SK-N-SH treated with all-trans-retinoic acid at 6 μM for 48 hours (cell line): ENCODE data around the gene SAMD1.

Experiments used
- ATAC-seq: fragments of 200-7000 bp; cut with Tn5 transposase; 3 replicates; pipeline ENCODE4 v1.9.1; 2020; ENCODE audit warnings: mild to moderate bottlenecking, moderate library complexity
- ARNTL ChIP-seq: fragments of 450-650 bp; formaldehyde crosslinking; IDR thresholded peaks from 2 replicates; pipeline ENCODE4 v1.5.0; 2020; ENCODE audit warnings: low read depth, mild to moderate bottlenecking, moderate library complexity, borderline replicate concordance
- BACH2 ChIP-seq: fragments of 250-450 bp; sonication (Bioruptor Pico); IDR thresholded peaks from 2 replicates; pipeline ENCODE4 v1.9.0; 2021; ENCODE audit warnings: mild to moderate bottlenecking, borderline replicate concordance
- CREB5 ChIP-seq: fragments of 250-450 bp; sonication (Bioruptor Pico); IDR thresholded peaks from 2 replicates; pipeline ENCODE4 v1.5.1; 2020; ENCODE audit warnings: low read depth, mild to moderate bottlenecking, moderate library complexity
- CSDC2 ChIP-seq: fragments of 250-450 bp; sonication (Bioruptor Pico); IDR thresholded peaks from 2 replicates; pipeline ENCODE4 v1.5.0; 2020; ENCODE audit warnings: mild to moderate bottlenecking, moderate library complexity
- CSRNP3 ChIP-seq: fragments of 250-450 bp; sonication (Bioruptor Pico); IDR thresholded peaks from 2 replicates; pipeline ENCODE4 v1.5.1; 2021; ENCODE audit warnings: mild to moderate bottlenecking, moderate library complexity
- ESRRG ChIP-seq: fragments of 250-450 bp; sonication (Bioruptor Pico); IDR thresholded peaks from 2 replicates; pipeline ENCODE4 v1.6.1; 2021; ENCODE audit warnings: mild to moderate bottlenecking
- GLIS3 ChIP-seq: fragments of 250-450 bp; sonication (Bioruptor Pico); IDR thresholded peaks from 2 replicates; pipeline ENCODE4 v1.5.0; 2020; ENCODE audit warnings: mild to moderate bottlenecking, moderate library complexity
- ISL1 ChIP-seq: fragments of 250-450 bp; sonication (Bioruptor Pico); IDR thresholded peaks from 2 replicates; pipeline ENCODE4 v2.1.2; 2022; ENCODE audit warnings: mild to moderate bottlenecking, moderate library complexity
- OSR1 ChIP-seq: fragments of 250-450 bp; sonication (Bioruptor Pico); IDR thresholded peaks from 2 replicates; pipeline ENCODE4 v1.8.0; 2022; ENCODE audit warnings: moderate library complexity, mild to moderate bottlenecking, inconsistent platforms
- PATZ1 ChIP-seq: fragments of 250-450 bp; sonication (Bioruptor Pico); IDR thresholded peaks from 2 replicates; pipeline ENCODE4 v1.8.0; 2020; ENCODE audit warnings: mild to moderate bottlenecking, moderate library complexity, borderline replicate concordance
- PPARA ChIP-seq: fragments of 250-450 bp; sonication (Bioruptor Pico); IDR thresholded peaks from 2 replicates; pipeline ENCODE4 v1.5.0; 2020; ENCODE audit warnings: mild to moderate bottlenecking, borderline replicate concordance
- RARB ChIP-seq: fragments of 250-450 bp; sonication (Bioruptor Pico); IDR thresholded peaks from 2 replicates; pipeline ENCODE4 v1.8.0; 2021; ENCODE audit warnings: mild to moderate bottlenecking, moderate library complexity
- SNAI2 ChIP-seq: fragments of 250-450 bp; sonication (Bioruptor Pico); IDR thresholded peaks from 2 replicates; pipeline ENCODE4 v1.5.0; 2020; ENCODE audit warnings: mild to moderate bottlenecking, moderate library complexity
- TCF4 ChIP-seq: fragments of 250-450 bp; sonication (Bioruptor Pico); IDR thresholded peaks from 2 replicates; pipeline ENCODE4 v1.8.0; 2021; ENCODE audit warnings: mild to moderate bottlenecking, moderate library complexity, borderline replicate concordance
- TOX ChIP-seq: fragments of 250-450 bp; sonication (Bioruptor Pico); IDR thresholded peaks from 2 replicates; pipeline ENCODE4 v1.8.0; 2021; ENCODE audit warnings: mild to moderate bottlenecking, moderate library complexity, borderline replicate concordance
- ZC3H10 ChIP-seq: fragments of 250-450 bp; sonication (Bioruptor Pico); IDR thresholded peaks from 2 replicates; pipeline ENCODE4 v1.5.1; 2021; ENCODE audit warnings: mild to moderate bottlenecking, moderate library complexity
- ZFP30 ChIP-seq: fragments of 450-650 bp; formaldehyde crosslinking; IDR thresholded peaks from 2 replicates; pipeline ENCODE4 v1.5.0; 2022; ENCODE audit warnings: mild to moderate bottlenecking, moderate library complexity
- ZNF565 ChIP-seq: fragments of 450-650 bp; formaldehyde crosslinking; conservative IDR thresholded peaks from 2 replicates; pipeline ENCODE4 v1.5.0; 2020; ENCODE audit warnings: low read depth, mild to moderate bottlenecking, moderate library complexity
- ZNF70 ChIP-seq: fragments of 450-650 bp; formaldehyde crosslinking; IDR thresholded peaks from 2 replicates; pipeline ENCODE4 v1.5.0; 2020; ENCODE audit warnings: mild to moderate bottlenecking, moderate library complexity
- ZNF8 ChIP-seq: fragments of 450-650 bp; formaldehyde crosslinking; IDR thresholded peaks from 2 replicates; pipeline ENCODE4 v1.5.0; 2020; ENCODE audit warnings: mild to moderate bottlenecking, moderate library complexity
- TF ChIP-seq, protein P1 (sequence below): fragments of 250-450 bp; sonication (Bioruptor Pico); IDR thresholded peaks from 2 replicates; pipeline ENCODE4 v1.5.0; 2020; ENCODE audit warnings: mild to moderate bottlenecking, moderate library complexity
- TF ChIP-seq, protein P2 (sequence below): fragments of 250-450 bp; sonication (Bioruptor Pico); IDR thresholded peaks from 2 replicates; pipeline ENCODE4 v1.8.0; 2021; ENCODE audit warnings: low read depth, mild to moderate bottlenecking, moderate library complexity, borderline replicate concordance

The SAMD1 gene

GRCh38 chr19:14089412-14089661 lies 1.2 kb downstream of the SAMD1 start:
- no peak for ATAC-seq
- TF ChIP-seq ISL1 (CRISPR knock-in tag): no peak
- TF ChIP-seq OSR1 (CRISPR knock-in tag): no peak
- TF ChIP-seq SNAI2 (CRISPR knock-in tag): no peak
- no peak for TF ChIP-seq ESRRG (CRISPR knock-in tag)
- no peak for TF ChIP-seq ZNF70 (CRISPR knock-in tag)
- no peak for TF ChIP-seq ZNF565 (CRISPR knock-in tag)
- TF ChIP-seq PPARA (CRISPR knock-in tag): no peak
- TF ChIP-seq ARNTL (CRISPR knock-in tag): no peak
- no peak for TF ChIP-seq BACH2 (CRISPR knock-in tag)

DNA sequence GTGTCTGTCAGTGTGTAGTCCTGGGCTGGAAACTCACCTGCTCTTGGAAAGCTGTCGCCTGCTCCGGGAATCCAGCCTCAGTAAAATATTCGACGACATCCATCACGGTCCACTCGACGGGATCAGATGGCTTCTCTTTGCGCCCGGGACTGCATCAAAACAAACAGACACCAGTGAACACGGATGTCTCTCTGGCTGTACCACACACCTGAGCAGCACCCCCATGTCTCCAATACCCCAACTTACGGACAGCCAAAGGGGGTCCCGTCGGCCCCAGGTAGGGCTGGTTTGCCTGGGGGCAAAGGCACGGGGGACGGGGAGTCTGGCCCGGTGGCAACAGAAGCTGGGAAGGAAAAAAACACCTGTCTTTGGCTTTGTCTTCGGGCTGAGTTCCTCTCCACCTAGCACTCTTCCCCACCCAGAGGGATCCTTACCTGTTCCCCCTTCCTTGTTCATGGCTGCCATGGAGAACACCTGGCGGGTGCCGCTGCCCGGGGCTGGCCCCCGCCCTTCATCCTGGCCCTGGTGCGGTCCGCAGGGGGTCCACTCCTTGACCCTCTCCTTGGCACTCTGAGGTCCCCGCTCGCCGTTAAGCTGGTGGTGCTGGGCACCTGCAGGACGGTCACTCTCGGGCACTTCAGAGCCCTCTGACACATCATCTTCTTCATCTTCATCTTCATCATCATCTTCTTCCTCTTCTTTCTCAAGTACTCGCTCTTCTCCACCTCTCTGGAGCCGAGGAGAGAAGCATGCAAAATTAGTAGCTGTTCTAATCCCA lies 1.7 kb downstream of the SAMD1 start:
- no peak for TF ChIP-seq ZFP30 (CRISPR knock-in tag)
- no peak for TF ChIP-seq OSR1 (CRISPR knock-in tag)
- no peak for TF ChIP-seq ISL1 (CRISPR knock-in tag)
- no peak for TF ChIP-seq ZNF70 (CRISPR knock-in tag)
- TF ChIP-seq, protein P1, sequence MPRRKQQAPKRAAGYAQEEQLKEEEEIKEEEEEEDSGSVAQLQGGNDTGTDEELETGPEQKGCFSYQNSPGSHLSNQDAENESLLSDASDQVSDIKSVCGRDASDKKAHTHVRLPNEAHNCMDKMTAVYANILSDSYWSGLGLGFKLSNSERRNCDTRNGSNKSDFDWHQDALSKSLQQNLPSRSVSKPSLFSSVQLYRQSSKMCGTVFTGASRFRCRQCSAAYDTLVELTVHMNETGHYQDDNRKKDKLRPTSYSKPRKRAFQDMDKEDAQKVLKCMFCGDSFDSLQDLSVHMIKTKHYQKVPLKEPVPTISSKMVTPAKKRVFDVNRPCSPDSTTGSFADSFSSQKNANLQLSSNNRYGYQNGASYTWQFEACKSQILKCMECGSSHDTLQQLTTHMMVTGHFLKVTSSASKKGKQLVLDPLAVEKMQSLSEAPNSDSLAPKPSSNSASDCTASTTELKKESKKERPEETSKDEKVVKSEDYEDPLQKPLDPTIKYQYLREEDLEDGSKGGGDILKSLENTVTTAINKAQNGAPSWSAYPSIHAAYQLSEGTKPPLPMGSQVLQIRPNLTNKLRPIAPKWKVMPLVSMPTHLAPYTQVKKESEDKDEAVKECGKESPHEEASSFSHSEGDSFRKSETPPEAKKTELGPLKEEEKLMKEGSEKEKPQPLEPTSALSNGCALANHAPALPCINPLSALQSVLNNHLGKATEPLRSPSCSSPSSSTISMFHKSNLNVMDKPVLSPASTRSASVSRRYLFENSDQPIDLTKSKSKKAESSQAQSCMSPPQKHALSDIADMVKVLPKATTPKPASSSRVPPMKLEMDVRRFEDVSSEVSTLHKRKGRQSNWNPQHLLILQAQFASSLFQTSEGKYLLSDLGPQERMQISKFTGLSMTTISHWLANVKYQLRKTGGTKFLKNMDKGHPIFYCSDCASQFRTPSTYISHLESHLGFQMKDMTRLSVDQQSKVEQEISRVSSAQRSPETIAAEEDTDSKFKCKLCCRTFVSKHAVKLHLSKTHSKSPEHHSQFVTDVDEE (CRISPR knock-in tag): no peak
- no peak for TF ChIP-seq CSRNP3
- TF ChIP-seq, all 23 proteins: peak for 0
- no peak for ATAC-seq

DNA sequence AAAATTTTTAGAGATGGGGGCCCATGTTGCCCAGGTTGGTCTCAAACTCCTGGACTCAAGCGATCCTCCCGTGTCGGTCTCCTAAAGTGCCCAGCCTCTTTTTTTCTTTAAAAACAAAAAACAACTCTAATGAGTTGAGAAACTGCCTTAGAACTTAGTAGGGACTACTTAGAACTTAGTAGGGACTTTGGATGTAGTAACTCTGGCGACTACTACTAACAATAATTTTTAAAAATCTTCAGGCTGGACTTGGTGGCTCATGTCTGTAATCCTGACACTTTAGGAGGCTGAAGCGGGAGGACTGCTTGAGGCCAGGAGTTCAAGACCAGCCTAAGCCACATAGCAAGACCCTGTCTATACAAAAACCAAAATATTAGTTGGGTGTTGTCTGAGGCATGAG lies 4.5 kb downstream of the SAMD1 start:
- ATAC-seq: no peak
- no peak for TF ChIP-seq CSDC2 (CRISPR knock-in tag)
- TF ChIP-seq ESRRG (CRISPR knock-in tag): no peak
- no peak for TF ChIP-seq TOX (CRISPR knock-in tag)
- TF ChIP-seq ZC3H10 (CRISPR knock-in tag): no peak
- no peak for TF ChIP-seq GLIS3 (CRISPR knock-in tag)
- TF ChIP-seq CREB5 (CRISPR knock-in tag): no peak
- no peak for TF ChIP-seq ZNF565 (CRISPR knock-in tag)
- TF ChIP-seq ZNF70 (CRISPR knock-in tag): no peak
- TF ChIP-seq, protein P2, sequence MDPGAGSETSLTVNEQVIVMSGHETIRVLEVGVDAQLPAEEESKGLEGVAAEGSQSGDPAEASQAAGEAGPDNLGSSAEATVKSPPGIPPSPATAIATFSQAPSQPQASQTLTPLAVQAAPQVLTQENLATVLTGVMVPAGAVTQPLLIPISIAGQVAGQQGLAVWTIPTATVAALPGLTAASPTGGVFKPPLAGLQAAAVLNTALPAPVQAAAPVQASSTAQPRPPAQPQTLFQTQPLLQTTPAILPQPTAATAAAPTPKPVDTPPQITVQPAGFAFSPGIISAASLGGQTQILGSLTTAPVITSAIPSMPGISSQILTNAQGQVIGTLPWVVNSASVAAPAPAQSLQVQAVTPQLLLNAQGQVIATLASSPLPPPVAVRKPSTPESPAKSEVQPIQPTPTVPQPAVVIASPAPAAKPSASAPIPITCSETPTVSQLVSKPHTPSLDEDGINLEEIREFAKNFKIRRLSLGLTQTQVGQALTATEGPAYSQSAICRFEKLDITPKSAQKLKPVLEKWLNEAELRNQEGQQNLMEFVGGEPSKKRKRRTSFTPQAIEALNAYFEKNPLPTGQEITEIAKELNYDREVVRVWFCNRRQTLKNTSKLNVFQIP (CRISPR knock-in tag): no peak
- TF ChIP-seq ZNF8: no peak
- TF ChIP-seq SNAI2 (CRISPR knock-in tag): no peak
- no peak for TF ChIP-seq BACH2 (CRISPR knock-in tag)
- TF ChIP-seq, protein P1 (CRISPR knock-in tag): no peak
- no peak for TF ChIP-seq TCF4 (CRISPR knock-in tag)
- no peak for TF ChIP-seq PATZ1 (CRISPR knock-in tag)
- no peak for TF ChIP-seq RARB (CRISPR knock-in tag)
- TF ChIP-seq ARNTL (CRISPR knock-in tag): no peak
- TF ChIP-seq ISL1 (CRISPR knock-in tag): no peak
- no peak for TF ChIP-seq CSRNP3
- TF ChIP-seq ZFP30 (CRISPR knock-in tag): no peak
